Stimulated activated CD4-positive, alpha-beta T cell treated with anti-CD3 and anti-CD28 coated beads, Interleukin-15, amount 100 ng/mL, for 24 hours (primary cell): ENCODE data around the gene GLCE.

Experiments
- DNase-seq: peaks from one replicate; pipeline ENCODE4 v3.0.0-alpha.2; 2020

Gene GLCE

DNA sequence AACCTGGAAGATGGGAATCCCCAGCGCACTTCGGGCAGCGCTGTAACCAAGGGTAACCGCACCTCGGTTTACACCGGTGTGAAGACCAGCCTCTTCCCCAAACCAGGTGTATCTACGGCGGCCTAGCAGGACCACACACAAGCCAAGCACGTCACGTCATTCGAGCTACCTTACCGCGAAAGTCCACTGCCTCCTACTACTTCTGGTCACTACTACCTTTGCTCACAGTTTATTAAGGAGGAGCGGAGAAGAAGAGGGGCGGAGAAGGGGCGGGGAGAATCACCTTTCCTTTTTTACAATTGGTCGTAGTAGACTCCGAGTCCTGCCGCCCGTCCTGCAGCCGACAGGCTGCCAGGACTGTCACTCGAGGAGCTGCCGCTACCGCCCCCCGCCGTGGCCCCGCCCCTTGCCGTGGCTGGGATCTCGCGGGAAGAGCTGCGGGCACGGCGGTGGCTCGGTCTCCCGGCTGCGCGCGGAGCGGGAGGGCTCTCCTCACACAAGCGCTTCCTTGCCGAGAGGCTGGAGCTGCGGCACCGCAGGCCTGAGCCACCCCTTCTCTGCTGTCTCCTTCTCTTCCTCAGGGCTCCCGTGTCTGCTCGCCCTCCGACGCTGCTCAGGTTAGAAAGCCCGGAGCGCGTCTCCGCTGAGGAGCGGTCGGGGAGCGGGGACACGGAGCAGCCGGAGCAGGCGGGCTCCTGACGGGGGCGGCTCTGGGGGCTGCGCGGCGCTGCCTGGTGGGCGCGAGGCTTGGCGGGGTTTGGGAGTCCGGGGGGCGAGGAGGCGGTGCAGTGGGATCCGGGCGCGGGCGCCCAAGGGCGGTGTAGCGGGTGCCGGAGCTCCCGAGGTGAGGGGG lies at the start of gene GLCE:
Gene GLCE, plus strand, starts transcription at position 495 of the 853 bp plus-strand sequence. CDS start 95,172 bp downstream, outside the sequence.
- peak; percentile 96 for DNase-seq

DNA sequence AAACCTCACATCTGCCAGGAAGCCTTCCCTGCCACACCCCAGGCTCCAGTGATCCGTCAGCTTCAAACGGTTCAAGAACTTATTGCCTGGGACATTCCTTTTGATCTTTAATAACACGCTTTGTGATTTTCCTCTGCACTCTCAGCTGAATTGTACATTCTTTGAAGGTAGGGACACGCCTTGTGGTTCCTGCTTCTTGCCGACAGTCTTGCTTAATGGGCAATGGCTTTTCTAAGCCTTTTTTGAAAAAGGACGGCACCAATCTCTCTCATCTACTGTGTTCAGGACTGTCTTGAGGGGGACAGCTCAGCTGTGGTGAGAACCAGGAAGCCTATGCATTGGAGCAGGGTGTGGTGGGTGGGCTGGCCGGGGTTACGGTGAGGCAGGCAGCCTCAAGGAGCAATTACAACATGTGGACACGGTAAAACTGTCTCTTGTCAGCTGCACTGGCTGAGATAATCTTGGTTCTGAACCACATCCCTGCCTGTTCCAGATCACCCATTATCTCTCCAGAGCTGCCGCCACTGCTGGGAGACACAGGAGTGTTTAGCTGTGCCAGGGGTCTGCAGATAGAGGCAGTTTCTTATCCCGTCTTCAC lies 46.0 kb upstream of the GLCE start:
- no peak for DNase-seq

DNA sequence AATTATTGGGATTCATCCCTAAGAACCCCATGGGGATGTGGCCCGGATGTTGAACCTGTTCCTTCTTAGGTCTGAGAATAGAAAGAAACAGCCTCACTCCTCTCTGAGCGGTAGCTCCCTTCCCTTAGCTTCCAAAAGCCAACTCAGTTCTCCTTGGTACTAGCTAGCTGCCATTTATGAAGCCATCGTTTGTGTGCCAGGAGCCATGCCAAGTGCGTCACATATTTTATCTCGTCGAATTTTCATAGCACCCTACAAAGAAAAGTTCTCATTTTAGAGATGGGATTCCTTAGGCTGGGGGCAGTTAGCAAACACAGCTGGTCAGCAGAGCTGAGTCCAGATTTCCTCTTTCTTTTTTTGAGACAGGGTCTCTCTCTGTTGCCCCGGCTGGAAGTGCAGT lies 45.4 kb upstream of the GLCE start:
- no peak for DNase-seq

DNA sequence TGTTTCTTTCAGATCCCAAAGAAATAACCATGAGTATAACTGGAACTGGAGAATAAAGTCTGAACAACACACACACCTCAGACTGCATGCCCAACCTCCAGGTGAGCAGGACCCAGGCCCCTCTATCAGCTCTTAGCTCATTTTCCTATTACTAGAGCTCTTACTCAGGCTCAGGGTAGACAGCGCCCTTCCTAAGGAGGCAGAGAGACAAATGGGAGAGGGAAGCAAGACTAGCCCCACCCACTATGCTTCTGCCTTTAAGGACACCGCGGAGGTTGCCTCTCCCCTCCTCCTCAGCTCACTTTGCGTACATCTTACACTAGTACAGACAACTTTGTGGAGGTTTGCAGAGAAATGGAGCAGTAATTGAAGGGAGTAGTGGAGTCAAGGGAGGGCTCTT lies 44.0 kb upstream of the GLCE start:
- DNase-seq, result no peak

DNA sequence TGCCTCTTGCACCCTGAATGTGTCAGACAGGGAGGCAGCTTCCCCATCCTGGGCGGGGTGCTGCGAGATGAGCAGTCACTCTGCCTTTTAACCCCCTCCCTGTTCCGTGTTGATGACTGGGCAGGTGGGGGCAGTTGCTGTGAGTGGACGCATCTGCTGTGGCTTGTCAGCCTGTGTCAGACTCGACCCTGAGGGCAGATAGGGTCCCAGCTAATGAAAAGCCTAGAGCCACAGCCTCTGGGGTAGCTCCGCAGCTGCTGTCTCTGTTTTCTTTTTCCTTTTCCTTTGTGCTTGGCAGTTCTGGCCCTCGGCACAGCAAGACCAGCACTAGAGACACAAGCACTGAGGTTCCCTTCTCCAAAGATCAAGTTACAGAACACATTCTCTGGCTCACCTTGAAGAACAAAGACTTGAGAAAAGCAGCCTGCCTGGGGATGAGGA lies 43.0 kb upstream of the GLCE start:
- DNase-seq, result no peak

DNA sequence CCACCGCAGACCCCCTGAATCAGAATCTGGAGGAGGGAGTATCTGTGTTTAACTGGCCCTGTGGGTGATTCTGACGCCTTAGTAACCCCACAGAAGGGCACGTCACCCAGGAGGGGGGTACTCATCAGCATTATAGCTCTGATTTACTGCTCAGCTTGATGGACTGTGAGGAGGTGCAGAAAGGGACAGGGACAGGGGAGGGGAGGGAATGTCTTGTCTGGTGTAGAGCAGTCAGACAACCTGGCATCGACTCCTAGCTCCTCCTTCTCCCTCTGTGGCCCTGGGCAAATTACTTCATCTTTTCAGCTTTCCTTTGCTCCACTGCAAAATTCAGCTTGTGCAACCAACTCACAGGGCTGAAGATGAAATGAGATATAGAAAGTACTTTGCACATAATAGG lies 42.3 kb upstream of the GLCE start:
- no peak for DNase-seq

DNA sequence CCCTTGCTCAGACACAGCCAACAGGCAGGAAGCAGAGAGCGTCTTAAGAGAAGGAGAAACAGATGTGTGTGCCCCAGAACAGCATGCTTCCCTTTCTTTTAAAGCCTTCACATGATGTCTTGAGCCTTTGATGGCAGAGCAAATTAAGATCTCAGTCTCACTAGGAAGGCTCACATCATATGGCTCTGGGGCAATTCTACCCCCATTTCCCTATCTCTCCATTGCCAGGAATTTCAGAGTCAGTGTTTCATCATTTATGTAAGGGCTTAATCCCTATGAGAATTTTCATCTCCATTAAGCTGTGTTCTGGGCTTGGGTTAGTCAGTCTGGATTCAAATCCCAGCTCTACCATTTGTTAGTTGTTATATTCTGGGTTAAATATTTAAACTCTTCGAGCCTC lies 41.4 kb upstream of the GLCE start:
- DNase-seq, result no peak

DNA sequence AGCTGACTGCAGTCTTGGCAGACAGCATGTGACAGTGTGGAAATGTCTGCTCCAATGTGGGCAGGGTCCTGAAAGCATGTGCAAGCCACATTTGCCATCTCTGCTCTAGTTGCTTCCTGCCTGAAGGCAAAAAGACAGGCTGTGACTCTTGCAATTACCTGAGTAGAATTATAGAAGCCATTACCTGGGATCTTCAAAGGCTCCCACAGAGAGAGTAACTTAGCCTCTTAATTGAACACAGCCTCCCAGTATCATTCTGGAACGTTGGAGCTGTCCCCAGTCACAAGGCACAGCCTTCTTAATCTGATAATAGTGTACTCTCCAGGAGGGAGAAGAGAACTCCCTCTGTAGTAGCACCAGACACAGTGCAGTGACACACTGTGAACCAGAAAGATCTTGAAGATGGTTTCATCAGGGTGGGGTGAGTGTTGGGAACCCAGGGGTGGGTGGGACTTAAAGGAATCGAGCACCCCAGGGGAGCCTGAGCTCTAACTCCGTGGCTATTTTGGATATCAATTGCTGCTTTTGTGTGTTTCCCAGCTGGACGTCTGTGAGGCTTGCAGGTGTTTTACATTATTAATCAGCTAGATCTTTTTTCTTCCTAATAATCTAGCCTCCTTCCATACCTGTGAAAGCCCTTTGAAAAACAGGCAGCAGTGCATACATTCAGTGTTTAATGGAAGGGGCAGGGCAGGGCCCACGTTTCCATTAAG lies 40.6 kb upstream of the GLCE start:
- DNase-seq, result no peak

DNA sequence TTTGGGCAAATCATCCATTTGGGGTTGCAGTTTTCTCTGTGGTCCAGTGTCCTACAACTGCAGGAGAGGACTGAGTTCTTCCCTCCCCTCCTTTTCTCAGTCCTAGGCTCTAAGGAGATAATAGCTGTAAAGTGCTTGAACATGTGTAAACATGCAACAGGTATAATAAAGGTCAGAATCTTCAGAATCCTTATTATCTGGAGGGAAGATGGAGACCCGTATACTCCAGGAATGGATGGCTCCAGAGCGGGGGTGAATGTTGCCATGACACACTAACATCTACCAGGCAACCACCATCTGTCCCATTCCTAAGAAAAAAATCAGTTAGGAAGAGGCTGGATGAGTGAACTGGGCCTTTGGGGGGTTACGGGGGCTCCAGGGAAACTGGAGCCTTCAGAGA lies 39.7 kb upstream of the GLCE start:
- no peak for DNase-seq

DNA sequence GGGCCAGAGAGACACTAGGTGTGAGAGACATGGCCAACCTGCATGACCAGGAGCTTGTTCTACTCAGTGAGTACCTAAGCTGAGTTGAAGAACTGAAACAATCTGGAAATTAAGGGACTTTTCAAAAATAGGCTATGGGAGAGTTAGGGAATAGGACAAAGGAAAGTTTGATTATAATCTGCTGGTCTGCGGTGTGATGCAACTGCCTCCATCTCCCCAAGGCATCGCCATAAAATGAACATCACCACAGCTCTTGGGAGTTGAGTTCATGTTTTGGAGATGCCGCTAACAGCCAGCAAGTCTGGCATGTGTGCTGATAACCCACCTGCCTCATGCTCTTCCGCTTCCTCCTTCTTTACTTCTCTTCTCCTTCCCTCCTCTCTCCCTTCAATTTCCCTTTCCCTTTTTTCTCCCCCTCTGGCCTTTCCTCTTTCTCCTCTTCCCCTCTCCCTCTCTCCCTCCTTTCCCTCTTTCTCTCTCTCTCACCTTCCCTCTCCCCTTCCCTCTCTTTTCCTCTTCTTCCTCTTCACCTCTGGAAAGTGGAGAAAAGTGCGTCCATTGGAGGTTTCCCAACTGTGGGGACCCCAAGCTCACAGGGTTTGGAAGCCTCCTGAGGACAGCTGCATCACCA lies 39.1 kb upstream of the GLCE start:
- no peak for DNase-seq

DNA sequence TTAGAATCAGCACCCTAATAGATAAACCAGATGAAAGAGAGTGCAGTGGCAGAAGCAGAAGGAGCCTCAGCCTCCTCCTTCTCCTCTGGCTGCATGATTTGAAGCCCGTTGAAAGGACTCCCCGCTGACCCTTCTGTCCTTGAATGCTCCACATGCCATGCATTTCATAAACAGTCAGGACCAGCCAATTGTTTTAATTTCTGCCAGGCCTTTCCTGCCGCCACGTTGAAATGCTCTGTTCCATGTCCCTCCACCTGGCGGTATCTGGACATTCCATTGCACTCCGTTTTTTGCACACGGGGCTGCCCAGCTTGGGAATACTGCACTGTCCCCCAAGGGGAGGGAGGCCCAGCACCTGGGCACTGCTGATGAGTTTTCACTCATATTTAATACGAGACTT lies 35.2 kb upstream of the GLCE start:
- DNase-seq, result no peak

DNA sequence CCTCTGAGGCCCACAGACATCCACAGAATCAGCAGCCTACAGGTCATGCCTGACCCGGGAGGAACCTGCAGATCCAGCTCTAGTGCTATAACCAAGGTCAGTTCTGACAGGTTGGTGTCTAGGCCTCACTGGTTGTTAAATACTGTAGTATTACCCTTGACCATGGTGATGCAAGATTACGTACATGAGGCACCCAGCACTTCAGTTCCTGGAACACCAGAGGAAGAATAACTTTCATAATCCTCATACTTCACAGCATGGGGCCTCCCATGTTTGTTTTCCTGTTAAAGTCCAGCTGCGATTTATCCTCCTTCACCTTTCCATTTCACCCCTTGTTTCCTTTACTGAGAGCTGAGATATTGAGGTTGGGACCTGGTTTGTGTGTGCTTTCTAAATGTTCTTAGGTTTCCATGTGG lies 34.4 kb upstream of the GLCE start:
- DNase-seq, result no peak

DNA sequence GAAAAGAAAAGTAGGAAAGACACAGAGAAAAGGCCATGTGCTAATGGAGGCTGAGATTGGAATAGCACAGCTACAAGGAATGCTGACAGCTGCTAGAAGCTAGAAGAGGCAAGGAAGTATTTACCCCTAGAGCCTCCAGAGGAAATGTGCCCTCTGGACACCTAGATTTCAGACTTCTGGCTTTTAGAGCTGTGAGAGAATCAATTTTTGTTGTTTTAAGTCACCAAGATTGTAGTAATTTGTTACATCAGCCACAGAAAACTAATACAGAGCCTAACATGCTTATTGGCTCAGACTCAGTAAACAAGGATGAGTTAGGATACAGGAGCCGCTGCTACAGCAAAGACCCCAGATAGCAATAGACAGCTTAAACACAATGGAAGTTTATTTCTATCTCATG lies 33.1 kb upstream of the GLCE start:
- DNase-seq, result no peak

DNA sequence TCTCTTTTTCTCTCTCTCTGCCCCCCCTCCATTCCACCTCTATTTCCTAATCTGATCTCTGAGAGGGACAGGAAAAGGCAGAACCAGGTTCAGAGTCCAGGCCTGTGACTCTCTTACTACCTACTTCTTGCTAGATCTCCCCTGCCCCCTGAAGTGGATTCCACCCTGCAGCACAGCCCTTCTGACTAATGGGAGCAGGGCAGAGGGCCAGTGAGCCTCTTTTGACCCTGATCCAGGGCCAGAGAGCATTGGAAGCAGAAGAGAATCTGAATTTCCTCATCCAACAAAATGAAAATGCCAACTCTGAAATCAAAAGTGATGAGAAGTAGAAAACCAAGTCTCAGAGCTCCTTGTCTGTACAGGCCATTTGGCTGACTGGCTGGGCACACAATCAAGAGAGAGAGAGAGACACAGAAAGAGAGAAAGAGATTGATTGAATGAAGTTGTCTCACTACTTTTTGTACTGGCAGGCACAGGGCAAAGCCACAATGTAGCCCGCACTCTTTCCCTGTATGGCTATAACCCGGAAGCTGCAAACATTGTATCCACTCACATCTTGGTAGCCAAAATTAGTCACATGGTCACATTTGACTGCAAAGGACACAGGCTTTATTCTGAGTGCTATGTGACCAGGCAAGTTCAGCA lies 31.6 kb upstream of the GLCE start:
- DNase-seq, result no peak

DNA sequence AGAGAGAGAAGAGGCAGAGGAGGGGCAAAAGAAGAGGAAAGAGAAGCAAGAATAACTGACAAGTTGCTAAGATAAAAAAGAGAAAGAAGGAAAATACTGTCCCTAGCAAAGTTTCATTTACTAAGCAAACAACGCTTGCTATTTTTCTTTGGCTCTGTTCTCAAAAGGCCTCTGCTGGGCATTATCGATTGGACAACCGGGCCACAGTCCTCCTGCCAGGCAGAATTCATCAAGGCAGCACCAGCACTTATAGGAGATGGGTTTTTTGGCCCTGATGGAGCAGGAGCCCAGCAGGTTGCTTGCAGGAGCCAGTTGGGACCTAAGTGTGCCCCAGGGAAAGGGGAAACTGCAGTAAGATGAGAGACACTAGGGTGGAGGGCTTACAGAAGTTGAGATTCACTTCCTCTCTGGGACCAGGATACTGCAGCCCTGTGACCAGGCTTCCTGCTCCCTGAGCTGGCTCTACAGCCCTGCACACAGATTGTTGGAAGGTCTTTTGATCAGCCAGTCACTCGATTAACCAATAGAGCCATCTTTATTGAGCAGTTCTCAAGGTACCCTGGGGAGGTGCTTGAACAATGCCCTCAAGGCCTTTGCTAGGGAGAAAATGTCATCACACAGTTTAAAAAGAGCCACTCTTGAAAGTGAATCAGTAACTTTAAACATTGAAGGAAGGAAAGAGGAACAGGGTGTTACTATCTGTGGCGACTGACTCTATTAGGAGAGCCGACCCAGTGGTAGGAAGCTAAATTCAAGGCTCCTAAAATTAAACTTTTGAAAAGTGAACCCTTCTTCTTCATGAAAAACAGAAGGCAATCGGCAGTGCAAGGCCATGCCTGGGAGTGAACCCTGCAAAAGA lies 28.8 kb upstream of the GLCE start:
- DNase-seq, result no peak

DNA sequence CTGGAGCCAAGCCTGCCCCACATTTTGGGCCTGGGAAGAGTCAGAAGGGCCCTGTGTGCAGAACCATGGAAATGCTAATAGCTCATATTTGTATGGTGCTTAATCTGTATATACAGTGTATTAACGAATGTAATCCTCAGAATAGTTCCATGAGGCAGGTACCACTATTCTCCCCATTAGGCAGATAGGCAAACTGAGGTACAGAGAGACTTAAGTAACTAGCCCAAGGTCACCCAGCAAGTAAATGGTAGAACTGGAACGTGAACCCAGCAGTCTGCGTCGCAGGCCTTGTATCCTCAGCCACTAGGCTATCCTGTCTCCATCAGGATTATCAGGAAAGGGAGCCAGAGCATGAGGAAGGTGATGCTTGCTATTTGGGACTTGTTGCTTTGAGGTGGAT lies 28.0 kb upstream of the GLCE start:
- DNase-seq, result no peak

DNA sequence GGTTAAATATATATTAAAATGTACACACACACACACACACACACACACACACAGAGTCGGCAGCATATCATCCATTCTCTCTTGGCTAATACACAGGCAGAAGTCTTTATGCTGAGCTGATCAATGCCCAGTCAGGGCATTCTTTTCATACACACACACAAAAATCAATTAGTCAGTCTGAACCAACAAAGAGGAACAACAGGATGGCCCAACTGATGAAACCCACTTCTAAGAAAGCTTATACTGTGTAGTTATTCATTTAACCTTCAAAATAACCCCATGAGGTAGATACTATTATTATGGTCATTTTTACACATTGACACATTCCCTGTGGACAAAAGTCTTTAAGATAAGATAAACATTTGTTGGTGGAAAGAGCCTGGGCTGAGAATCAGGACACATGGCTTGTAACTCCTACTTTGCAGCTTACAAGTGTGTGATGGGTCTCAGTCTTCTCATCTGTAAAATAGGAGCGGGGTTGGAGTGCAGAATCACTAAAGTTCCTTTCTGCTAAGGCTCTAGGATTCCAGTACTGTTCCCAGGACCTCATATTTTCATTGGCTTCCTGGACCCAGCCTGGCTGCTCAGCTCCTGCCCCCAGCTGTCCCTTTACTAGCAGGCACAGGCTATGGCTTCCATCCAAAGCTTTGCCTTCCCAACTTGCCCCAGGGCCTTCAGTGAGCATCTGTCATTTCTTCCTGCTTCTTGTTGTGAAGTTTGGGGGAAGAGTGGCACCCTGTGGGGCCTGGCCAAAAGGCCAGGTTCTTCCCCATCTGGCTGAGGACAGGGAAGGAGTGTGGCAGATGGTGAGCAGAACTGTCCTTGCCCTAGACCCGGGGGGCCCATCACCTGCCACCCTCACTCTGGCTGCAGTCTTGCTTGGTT lies 27.2 kb upstream of the GLCE start:
- DNase-seq, result no peak

DNA sequence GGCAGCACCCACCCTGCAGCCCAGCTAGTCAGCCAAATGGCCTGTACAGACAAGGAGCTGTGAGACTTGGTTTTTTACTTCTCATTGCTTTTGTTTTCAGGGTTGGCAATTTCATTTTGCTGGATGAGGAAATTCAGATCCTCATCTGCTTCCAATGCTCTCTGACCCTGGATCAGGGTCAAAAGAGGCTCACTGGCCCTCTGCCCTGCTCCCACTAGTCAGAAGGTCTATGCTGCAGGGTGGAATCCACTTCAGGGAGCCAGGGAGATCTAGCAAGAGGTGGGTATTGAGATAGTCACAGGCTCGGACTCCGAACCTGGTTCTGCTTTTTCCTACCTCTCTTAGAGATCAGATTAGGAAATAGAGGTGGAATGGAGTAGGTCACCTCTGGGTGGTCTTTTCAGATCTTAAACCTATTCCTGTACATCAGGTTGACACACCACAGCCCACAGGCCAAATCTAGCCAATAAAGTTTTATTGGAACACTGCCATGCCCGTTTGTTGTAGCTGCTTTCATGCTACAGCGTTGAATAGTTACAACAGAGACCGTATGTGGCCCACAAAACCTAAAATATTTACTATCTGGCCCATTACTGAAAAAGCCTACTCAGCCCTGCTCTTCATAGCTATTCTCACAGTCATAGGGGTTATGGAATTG lies 26.4 kb upstream of the GLCE start:
- no peak for DNase-seq

DNA sequence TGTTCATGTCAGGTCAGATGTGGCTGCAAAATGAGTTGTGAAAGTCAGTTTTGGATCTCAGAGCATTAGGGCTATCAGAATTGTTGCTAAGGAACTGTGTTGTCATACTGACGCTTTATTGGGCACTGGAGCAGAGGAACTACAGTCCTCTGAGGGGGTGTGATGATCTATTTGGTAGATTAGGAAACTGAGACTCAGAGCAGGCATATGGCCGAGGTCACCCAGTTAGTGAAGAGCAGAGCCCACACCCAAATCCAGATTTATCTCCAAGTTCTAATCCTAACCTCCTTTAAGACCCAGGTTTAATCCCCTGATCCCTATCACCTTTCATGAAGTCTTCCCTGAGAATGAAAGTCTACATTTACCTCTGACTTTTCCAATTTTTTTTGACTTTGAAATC lies 25.6 kb upstream of the GLCE start:
- no peak for DNase-seq

DNA sequence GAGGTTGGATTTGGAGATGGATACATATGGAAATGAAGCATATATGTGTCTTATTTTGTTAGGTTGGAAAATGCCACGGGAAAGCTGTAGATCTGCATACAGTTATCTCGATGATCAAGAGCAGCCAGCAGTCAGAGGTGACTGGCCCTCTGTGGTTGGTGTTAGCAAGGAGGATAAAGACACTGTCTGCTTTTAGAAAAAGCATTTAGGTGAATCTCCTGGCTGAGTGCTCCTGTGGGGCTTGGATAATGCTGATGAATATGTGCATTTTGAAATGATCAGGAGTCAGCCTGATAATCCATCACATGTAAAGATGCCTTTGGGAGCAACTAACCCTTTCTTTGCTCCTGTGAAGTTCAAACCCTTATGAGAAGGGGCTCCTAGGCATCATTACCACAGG lies 24.9 kb upstream of the GLCE start:
- DNase-seq, result no peak
